ENCODE data around the gene RAB13. TPM values are rescaled to one million over a fixed set of nuclear protein-coding genes. Genes with fewer than 3 reads are reported as not detected.

Gene RAB13
- total and polyA plus RNA-seq, 2 of the 13 experiments (the other 11 are each of a cell fraction or from before 2014, with no cell fraction given): 15.9 to 24.7 TPM

GRCh38 chr1:153977250-153978240 lies 8.6 kb downstream of the RAB13 start, which contains the start of gene JTB (continued):
- TF ChIP-seq ZSCAN12 (CRISPR knock-in tag; IDR thresholded peaks at IDR 0.05) (no peak; the same call in 1 of the 2 replicates), TRIM22 (IDR thresholded peaks at IDR 0.05) (no peak), ZNF816 (CRISPR knock-in tag; IDR thresholded peaks at IDR 0.05; ENCODE audit: borderline replicate concordance) (peak; percentile 93; the same call in 1 of the 2 replicates), NAIF1 (CRISPR knock-in tag; IDR thresholded peaks at IDR 0.05; ENCODE audit: borderline replicate concordance) (no peak), ZC3H4 (CRISPR knock-in tag; IDR thresholded peaks at IDR 0.05; ENCODE audit: borderline replicate concordance) (no peak), ZNF747 (CRISPR knock-in tag; IDR thresholded peaks at IDR 0.05; ENCODE audit: borderline replicate concordance) (peak; percentile 66)
- TF ChIP-seq, protein P1, sequence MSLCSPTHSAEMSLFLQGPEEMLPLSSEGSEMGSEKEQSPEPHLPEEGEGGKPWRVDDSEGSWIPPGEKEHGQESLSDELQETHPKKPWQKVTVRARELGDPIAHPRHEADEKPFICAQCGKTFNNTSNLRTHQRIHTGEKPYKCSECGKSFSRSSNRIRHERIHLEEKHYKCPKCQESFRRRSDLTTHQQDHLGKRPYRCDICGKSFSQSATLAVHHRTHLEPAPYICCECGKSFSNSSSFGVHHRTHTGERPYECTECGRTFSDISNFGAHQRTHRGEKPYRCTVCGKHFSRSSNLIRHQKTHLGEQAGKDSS (CRISPR knock-in tag; IDR thresholded peaks at IDR 0.05; ENCODE audit: borderline replicate concordance, low read depth): peak; percentile 54; the same call in 1 of the 2 replicates
- TF ChIP-seq, protein P2, sequence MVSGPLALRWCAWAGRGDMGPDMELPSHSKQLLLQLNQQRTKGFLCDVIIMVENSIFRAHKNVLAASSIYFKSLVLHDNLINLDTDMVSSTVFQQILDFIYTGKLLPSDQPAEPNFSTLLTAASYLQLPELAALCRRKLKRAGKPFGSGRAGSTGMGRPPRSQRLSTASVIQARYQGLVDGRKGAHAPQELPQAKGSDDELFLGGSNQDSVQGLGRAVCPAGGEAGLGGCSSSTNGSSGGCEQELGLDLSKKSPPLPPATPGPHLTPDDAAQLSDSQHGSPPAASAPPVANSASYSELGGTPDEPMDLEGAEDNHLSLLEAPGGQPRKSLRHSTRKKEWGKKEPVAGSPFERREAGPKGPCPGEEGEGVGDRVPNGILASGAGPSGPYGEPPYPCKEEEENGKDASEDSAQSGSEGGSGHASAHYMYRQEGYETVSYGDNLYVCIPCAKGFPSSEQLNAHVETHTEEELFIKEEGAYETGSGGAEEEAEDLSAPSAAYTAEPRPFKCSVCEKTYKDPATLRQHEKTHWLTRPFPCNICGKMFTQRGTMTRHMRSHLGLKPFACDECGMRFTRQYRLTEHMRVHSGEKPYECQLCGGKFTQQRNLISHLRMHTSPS (CRISPR knock-in tag; IDR thresholded peaks at IDR 0.05; ENCODE audit: low read depth): peak; percentile 32; the same call in 1 of the 2 replicates
- TF ChIP-seq, protein P3, sequence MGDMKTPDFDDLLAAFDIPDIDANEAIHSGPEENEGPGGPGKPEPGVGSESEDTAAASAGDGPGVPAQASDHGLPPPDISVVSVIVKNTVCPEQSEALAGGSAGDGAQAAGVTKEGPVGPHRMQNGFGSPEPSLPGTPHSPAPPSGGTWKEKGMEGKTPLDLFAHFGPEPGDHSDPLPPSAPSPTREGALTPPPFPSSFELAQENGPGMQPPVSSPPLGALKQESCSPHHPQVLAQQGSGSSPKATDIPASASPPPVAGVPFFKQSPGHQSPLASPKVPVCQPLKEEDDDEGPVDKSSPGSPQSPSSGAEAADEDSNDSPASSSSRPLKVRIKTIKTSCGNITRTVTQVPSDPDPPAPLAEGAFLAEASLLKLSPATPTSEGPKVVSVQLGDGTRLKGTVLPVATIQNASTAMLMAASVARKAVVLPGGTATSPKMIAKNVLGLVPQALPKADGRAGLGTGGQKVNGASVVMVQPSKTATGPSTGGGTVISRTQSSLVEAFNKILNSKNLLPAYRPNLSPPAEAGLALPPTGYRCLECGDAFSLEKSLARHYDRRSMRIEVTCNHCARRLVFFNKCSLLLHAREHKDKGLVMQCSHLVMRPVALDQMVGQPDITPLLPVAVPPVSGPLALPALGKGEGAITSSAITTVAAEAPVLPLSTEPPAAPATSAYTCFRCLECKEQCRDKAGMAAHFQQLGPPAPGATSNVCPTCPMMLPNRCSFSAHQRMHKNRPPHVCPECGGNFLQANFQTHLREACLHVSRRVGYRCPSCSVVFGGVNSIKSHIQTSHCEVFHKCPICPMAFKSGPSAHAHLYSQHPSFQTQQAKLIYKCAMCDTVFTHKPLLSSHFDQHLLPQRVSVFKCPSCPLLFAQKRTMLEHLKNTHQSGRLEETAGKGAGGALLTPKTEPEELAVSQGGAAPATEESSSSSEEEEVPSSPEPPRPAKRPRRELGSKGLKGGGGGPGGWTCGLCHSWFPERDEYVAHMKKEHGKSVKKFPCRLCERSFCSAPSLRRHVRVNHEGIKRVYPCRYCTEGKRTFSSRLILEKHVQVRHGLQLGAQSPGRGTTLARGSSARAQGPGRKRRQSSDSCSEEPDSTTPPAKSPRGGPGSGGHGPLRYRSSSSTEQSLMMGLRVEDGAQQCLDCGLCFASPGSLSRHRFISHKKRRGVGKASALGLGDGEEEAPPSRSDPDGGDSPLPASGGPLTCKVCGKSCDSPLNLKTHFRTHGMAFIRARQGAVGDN (CRISPR knock-in tag; IDR thresholded peaks at IDR 0.05): peak; percentile 99
- TF ChIP-seq, protein P4, sequence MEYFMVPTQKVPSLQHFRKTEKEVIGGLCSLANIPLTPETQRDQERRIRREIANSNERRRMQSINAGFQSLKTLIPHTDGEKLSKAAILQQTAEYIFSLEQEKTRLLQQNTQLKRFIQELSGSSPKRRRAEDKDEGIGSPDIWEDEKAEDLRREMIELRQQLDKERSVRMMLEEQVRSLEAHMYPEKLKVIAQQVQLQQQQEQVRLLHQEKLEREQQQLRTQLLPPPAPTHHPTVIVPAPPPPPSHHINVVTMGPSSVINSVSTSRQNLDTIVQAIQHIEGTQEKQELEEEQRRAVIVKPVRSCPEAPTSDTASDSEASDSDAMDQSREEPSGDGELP (IDR thresholded peaks at IDR 0.05; ENCODE audit: borderline replicate concordance, low read depth): no peak
- TF ChIP-seq, protein P5, sequence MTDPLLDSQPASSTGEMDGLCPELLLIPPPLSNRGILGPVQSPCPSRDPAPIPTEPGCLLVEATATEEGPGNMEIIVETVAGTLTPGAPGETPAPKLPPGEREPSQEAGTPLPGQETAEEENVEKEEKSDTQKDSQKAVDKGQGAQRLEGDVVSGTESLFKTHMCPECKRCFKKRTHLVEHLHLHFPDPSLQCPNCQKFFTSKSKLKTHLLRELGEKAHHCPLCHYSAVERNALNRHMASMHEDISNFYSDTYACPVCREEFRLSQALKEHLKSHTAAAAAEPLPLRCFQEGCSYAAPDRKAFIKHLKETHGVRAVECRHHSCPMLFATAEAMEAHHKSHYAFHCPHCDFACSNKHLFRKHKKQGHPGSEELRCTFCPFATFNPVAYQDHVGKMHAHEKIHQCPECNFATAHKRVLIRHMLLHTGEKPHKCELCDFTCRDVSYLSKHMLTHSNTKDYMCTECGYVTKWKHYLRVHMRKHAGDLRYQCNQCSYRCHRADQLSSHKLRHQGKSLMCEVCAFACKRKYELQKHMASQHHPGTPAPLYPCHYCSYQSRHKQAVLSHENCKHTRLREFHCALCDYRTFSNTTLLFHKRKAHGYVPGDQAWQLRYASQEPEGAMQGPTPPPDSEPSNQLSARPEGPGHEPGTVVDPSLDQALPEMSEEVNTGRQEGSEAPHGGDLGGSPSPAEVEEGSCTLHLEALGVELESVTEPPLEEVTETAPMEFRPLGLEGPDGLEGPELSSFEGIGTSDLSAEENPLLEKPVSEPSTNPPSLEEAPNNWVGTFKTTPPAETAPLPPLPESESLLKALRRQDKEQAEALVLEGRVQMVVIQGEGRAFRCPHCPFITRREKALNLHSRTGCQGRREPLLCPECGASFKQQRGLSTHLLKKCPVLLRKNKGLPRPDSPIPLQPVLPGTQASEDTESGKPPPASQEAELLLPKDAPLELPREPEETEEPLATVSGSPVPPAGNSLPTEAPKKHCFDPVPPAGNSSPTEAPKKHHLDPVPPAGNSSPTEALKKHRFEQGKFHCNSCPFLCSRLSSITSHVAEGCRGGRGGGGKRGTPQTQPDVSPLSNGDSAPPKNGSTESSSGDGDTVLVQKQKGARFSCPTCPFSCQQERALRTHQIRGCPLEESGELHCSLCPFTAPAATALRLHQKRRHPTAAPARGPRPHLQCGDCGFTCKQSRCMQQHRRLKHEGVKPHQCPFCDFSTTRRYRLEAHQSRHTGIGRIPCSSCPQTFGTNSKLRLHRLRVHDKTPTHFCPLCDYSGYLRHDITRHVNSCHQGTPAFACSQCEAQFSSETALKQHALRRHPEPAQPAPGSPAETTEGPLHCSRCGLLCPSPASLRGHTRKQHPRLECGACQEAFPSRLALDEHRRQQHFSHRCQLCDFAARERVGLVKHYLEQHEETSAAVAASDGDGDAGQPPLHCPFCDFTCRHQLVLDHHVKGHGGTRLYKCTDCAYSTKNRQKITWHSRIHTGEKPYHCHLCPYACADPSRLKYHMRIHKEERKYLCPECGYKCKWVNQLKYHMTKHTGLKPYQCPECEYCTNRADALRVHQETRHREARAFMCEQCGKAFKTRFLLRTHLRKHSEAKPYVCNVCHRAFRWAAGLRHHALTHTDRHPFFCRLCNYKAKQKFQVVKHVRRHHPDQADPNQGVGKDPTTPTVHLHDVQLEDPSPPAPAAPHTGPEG (CRISPR knock-in tag; IDR thresholded peaks at IDR 0.05): no peak; the same call in 1 of the 2 replicates
